Subcutaneous abdominal adipose tissue (tissue), 5 donors: Measurements from ENCODE around the gene KLF16.

Experiments used
- H3K27ac ChIP-seq: one replicate; pipeline ENCODE4 v1.7.0; 2013; ENCODE audit warnings: low read depth, mild to moderate bottlenecking, inconsistent platforms, low read length, moderate library complexity
- H3K27me3 ChIP-seq, 5 donors: one replicate each; pipeline ENCODE4 v1.7.0; 2013; ENCODE audit warnings: low read length in 5 of 5, inconsistent platforms in 1 of 5; ENCODE audit not compliant: control insufficient read depth in 5 of 5, insufficient read depth in 4 of 5
- H3K36me3 ChIP-seq, 5 donors: one replicate each; pipeline ENCODE4 v1.7.0; 2013; ENCODE audit warnings: low read length in 5 of 5; ENCODE audit not compliant: control insufficient read depth in 5 of 5, insufficient read depth in 5 of 5
- H3K4me1 ChIP-seq, 5 donors: one replicate each; pipeline ENCODE4 v1.7.0; 2013; ENCODE audit warnings: low read length in 5 of 5, mild to moderate bottlenecking in 3 of 5, moderate library complexity in 1 of 5; ENCODE audit not compliant: control insufficient read depth in 5 of 5, insufficient read depth in 5 of 5
- H3K4me3 ChIP-seq, 5 donors: one replicate each; pipeline ENCODE4 v1.7.0; 2013; ENCODE audit warnings: low read length in 5 of 5, low read depth in 1 of 5
- H3K9ac ChIP-seq, 5 donors: one replicate each; pipeline ENCODE4 v1.7.0; 2013; ENCODE audit warnings: low read length in 5 of 5, mild to moderate bottlenecking in 4 of 5, moderate library complexity in 3 of 5
- H3K9me3 ChIP-seq, 5 donors: one replicate each; pipeline ENCODE4 v1.7.0; 2013; ENCODE audit warnings: low read length in 5 of 5; ENCODE audit not compliant: control insufficient read depth in 5 of 5
- donor health status: healthy.
- donor health status: healthy.
- donor health status: healthy.
- donor health status: healthy.
- donor health status: healthy.

Gene KLF16

GRCh38 chr19:1852581-1853128 lies 10.7 kb downstream of the KLF16 start:
- no peak overlapping the region for H3K9ac ChIP-seq
- H3K4me1 ChIP-seq = peaks cover 0 to 50% (median 37%) of the 10 kb centered on the region in 5 donors
- H3K4me3 ChIP-seq = no peak overlapping the region
- peaks cover 0 to 12% (median 10%) of the 10 kb centered on the region in 5 donors for H3K27me3 ChIP-seq
- H3K27ac ChIP-seq = no peak overlapping the region
- H3K9me3 ChIP-seq = no peaks in the 10 kb centered on the region
- H3K36me3 ChIP-seq = no peaks in the 10 kb centered on the region

DNA sequence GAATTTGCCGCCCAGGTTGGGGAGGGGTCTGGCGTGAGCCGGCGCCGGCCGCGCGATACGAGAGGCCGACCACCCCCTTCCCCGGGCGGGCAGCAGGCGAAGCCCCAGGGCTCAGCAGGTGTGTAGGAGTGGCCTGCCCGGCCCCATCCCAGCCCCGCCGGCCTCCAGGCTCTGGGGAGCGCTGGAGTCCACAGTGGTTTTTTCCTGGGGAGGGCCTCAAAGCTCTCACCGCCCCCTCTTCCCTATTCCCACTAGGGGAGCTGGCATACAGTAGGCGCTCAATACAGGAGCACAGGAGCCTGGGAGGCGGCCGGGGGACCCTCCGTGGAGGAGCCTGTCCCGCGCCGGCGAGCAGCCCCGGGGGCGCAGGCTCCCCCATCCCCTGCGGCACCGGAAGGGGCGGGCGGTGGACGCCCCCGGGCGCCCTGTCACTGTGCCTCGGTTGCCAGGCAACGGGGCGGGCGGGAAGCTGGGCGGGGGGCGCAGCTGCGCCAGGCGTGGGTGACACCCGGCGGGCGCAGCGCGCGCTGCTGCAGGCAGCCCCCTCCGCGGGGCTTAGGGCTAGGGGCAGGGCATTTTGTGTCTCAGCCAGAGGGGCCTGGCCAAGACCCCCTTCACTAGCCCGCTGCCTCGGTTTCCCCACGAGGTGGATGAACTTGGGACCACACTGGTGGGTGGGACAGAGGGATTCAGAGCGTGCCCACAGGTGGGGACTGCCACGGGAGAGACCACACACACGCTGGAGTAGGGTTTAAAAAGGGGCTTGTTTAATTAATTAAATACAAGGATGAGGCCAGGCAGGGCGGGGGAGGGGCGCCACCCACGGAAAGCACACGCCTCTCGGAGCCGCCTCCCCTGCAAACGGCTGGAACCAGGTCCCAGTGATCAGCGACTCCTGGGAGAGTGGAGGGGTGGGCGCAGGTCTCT lies 11.5 kb downstream of the KLF16 start:
- Histone ChIP-seq H3K4me1 (peaks cover 6 to 52% (median 38%) of the 10 kb centered on the region in 5 donors), H3K27ac (no peak overlapping the region), H3K27me3 (peaks cover 0 to 12% (median 9%) of the 10 kb centered on the region in 5 donors), H3K4me3 (no peak overlapping the region), H3K9ac (no peak overlapping the region), H3K36me3 (no peaks in the 10 kb centered on the region), H3K9me3 (no peaks in the 10 kb centered on the region)

GRCh38 chr19:1850809-1851653 lies 12.3 kb downstream of the KLF16 start:
- no peak overlapping the region for H3K27ac ChIP-seq
- H3K9ac ChIP-seq = no peak overlapping the region
- no peak overlapping the region for H3K4me3 ChIP-seq

GRCh38 chr19:1849886-1850398 lies 13.4 kb downstream of the KLF16 start:
- Histone ChIP-seq H3K27ac (no peak overlapping the region), H3K4me1 (peaks cover 16 to 53% (median 42%) of the 10 kb centered on the region in 5 donors), H3K9ac (no peak overlapping the region), H3K36me3 (peaks cover 0 to 10% (median 4%) of the 10 kb centered on the region in 5 donors), H3K9me3 (no peaks in the 10 kb centered on the region), H3K27me3 (peaks cover 0 to 6% (median 0%) of the 10 kb centered on the region in 5 donors), H3K4me3 (no peak overlapping the region)

More at GRCh38 chr19:1850809-1851653, 12.3 kb downstream of the KLF16 start:
- Histone ChIP-seq H3K36me3 (peaks cover 0 to under 1% (median 0%) of the 10 kb centered on the region in 5 donors), H3K9me3 (no peaks in the 10 kb centered on the region), H3K4me1 (peaks cover 15 to 53% (median 40%) of the 10 kb centered on the region in 5 donors), H3K27me3 (peaks cover 0 to 6% (median 5%) of the 10 kb centered on the region in 5 donors)

GRCh38 chr19:1849132-1849474 lies 14.3 kb downstream of the KLF16 start:
- H3K27me3 ChIP-seq = peaks cover 0 to 6% (median 0%) of the 10 kb centered on the region in 5 donors
- no peak overlapping the region for H3K9ac ChIP-seq
- peaks cover 16 to 53% (median 44%) of the 10 kb centered on the region in 5 donors for H3K4me1 ChIP-seq
- H3K9me3 ChIP-seq = no peaks in the 10 kb centered on the region
- peak overlapping the region; percentile 93 for H3K27ac ChIP-seq
- H3K36me3 ChIP-seq = peaks cover 0 to 10% (median 5%) of the 10 kb centered on the region in 5 donors
- H3K4me3 ChIP-seq = peak overlapping the region in 1 of 5 donors; percentile 86

- peaks cover 16 to 55% (median 45%) of the 10 kb centered on the region in 5 donors for H3K4me1 ChIP-seq
- peaks cover 0 to 6% (median 0%) of the 10 kb centered on the region in 5 donors for H3K27me3 ChIP-seq
- H3K9me3 ChIP-seq = no peaks in the 10 kb centered on the region
- H3K4me3 ChIP-seq = peak within 1 kb of the TSS; percentile 84 to 93 (median 90)
- H3K36me3 ChIP-seq = peaks cover 0 to 10% (median 7%) of the 10 kb centered on the region in 5 donors
- H3K27ac ChIP-seq = peak within 1 kb of the TSS; percentile 93
- H3K9ac ChIP-seq = peak within 1 kb of the TSS; percentile 81 to 99 (median 97)
These were observed 14.8 kb downstream of the KLF16 start, which contains the start of gene REXO1 for GRCh38 chr19:1848399-1849131. Gene REXO1 (minus strand): TSS chr19:1848483. CDS start chr19:1848358, 125 bp downstream.

DNA sequence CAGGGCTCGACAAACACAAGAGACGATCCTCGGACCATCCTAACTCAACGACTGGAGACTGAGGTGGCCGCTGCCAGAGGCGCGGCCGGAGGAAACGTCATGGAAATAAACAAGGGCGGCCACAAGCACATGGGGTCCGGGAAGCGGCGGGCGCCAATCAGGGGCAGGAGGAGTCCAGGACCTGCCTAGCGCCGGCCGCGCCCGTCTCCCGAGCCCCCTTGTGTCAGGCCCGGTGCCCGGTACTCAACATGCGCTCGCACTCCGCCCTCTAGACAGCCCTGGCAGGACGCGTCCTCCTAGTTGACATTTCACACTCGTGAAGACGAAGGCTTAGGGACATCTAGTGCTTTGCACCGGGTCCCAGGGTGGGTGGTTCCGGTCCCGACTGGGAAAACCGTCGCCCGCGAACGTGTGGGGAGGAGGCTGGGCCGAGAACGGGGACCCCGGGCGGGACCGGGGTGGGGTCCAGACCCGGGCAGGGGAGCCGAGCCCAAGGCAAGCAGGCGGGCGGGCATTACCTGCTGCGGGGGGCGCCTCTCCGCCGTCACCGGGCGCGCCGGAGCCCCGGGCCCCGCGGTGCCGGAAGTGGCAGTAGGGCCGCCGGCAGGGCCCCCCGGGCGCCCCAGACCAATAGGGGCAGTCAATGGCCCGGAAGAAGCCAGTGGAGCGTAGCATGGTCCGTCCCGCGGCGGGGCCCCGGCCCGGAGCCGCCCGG lies 15.5 kb downstream of the KLF16 start:
- Histone ChIP-seq H3K9me3 (no peaks in the 10 kb centered on the region), H3K36me3 (peaks cover 0 to 11% (median 7%) of the 10 kb centered on the region in 5 donors), H3K9ac (peak overlapping the region; percentile 81 to 99 (median 97)), H3K27me3 (peaks cover 0 to 6% (median 0%) of the 10 kb centered on the region in 5 donors), H3K27ac (peak overlapping the region; percentile 93), H3K4me1 (peaks cover 16 to 50% (median 43%) of the 10 kb centered on the region in 5 donors), H3K4me3 (peak overlapping the region; percentile 84 to 93 (median 90))

GRCh38 chr19:1847348-1847683 lies 16.1 kb downstream of the KLF16 start:
- peaks cover 16 to 52% (median 48%) of the 10 kb centered on the region in 5 donors for H3K4me1 ChIP-seq
- H3K36me3 ChIP-seq = peaks cover 0 to 11% (median 7%) of the 10 kb centered on the region in 5 donors
- peaks cover 0 to 6% (median 0%) of the 10 kb centered on the region in 5 donors for H3K27me3 ChIP-seq
- H3K4me3 ChIP-seq = peak overlapping the region; percentile 84 to 93 (median 90)
- no peaks in the 10 kb centered on the region for H3K9me3 ChIP-seq
- peak overlapping the region; percentile 93 for H3K27ac ChIP-seq
- peak overlapping the region; percentile 81 to 99 (median 97) for H3K9ac ChIP-seq
